GM23248 (cell line): Measurements from ENCODE around the gene ISYNA1.

Experiments used
- EZH2 ChIP-seq: fragments of 200-600 bp; sonication (generic); IDR thresholded peaks from 2 replicates; pipeline ENCODE4 v1.6.1; 2018; ENCODE audit warnings: antibody characterized with exemption, mild to moderate bottlenecking; ENCODE audit not compliant: insufficient read depth, poor library complexity, severe bottlenecking
- EZH2phosphoT487 ChIP-seq: fragments of 200-600 bp; sonication (generic); IDR thresholded peaks from 2 replicates; pipeline ENCODE4 v1.6.1; 2018; ENCODE audit warnings: antibody characterized with exemption, moderate library complexity, mild to moderate bottlenecking, low read depth; ENCODE audit not compliant: insufficient read depth

- TF ChIP-seq EZH2 (no peak), EZH2phosphoT487 (no peak)
Measured at GRCh38 chr19:18420930-18421329, 17.0 kb downstream of the ISYNA1 start.
